ENCODE results near the gene PBRM1. TPM values are rescaled to one million over a fixed set of nuclear protein-coding genes. Genes with fewer than 3 reads are reported as not detected.

The PBRM1 gene
- polyA plus RNA-seq, 3 donors: 26.1 to 72.9 (median 38.0) TPM

- H3K27me3 Mint-ChIP-seq (ENCODE audit: low read depth in 3 of 3): peaks cover 0 to 2% (median 0%) of the 10 kb centered on the region in 3 donors
- H4K20me1 ChIP-seq (ENCODE audit: insufficient read depth, low read length): peaks cover 46% of the 10 kb centered on the region
- DNase-seq: no peak
- H3K9me3 Mint-ChIP-seq: no peaks in the 10 kb centered on the region
- intact Hi-C loops (cut with micrococcal nuclease): loop anchor here in 1 of 2 donors (10.0 kb wide), 1 partner anchor 149 kb away; the partner anchor contains the start of genes NT5DC2 and UQCC5
- TF ChIP-seq CTCF (IDR thresholded peaks at IDR 0.05): no peak
- peaks cover 58% of the 10 kb centered on the region for H3K4me1 Mint-ChIP-seq
- no peak overlapping the region for H3K4me3 Mint-ChIP-seq
- peak overlapping the region in 3 of 7 donors; percentile 94 to 98 (median 95) for H3K27ac Mint-ChIP-seq
- peaks cover 32 to 38% of the 10 kb centered on the region in 2 donors for H3K36me3 Mint-ChIP-seq
- H3K27ac ChIP-seq (ENCODE audit: low read depth in 1 of 2, low read length in 2 of 2): peak overlapping the region in 1 of 2 donors; percentile 89
- no peaks in the 10 kb centered on the region for H3K9me3 ChIP-seq (replicated peaks in 1 of 2; ENCODE audit: control insufficient read depth in 1 of 2, insufficient read depth in 1 of 2, low read length in 2 of 2)
- H2AFZ ChIP-seq (ENCODE audit: insufficient read depth, low read depth, low read length, poor library complexity, severe bottlenecking): no peak overlapping the region
- H3K79me2 ChIP-seq (ENCODE audit: insufficient read depth, low read length): peaks cover 87% of the 10 kb centered on the region
- peak overlapping the region; percentile 91 for H3K4me2 ChIP-seq (replicated peaks; ENCODE audit: extremely low read depth, low read length, poor library complexity, severe bottlenecking)
- peaks cover 52 to 66% of the 10 kb centered on the region in 2 donors for H3K4me1 ChIP-seq (ENCODE audit: control insufficient read depth in 1 of 2, insufficient read depth in 2 of 2, low read length in 2 of 2)
- no peaks in the 10 kb centered on the region for H3K27me3 ChIP-seq (ENCODE audit: control insufficient read depth in 2 of 2, insufficient read depth in 2 of 2, low read length in 2 of 2)
- H3K9ac ChIP-seq (ENCODE audit: insufficient read depth, low read length, poor library complexity, severe bottlenecking): no peak overlapping the region
- H3K4me3 ChIP-seq (replicated peaks in 1 of 3; ENCODE audit: low read depth in 2 of 3, low read length in 3 of 3): peak overlapping the region in 1 of 3 experiments; percentile 89
- WGBS (ENCODE audit: insufficient coverage): no CpG with 5 or more reads among the region's 5 CpGs
- H3K36me3 ChIP-seq (replicated peaks in 1 of 2; ENCODE audit: control insufficient read depth in 1 of 2, insufficient read depth in 2 of 2, low read length in 2 of 2): peaks cover 33 to 41% of the 10 kb centered on the region in 2 donors
These were observed 1.5 kb downstream of the PBRM1 start for GRCh38 chr3:52684184-52684583.

- no peak overlapping the region for H3K4me3 ChIP-seq (replicated peaks in 1 of 3; ENCODE audit: low read depth in 2 of 3, low read length in 3 of 3)
- H3K9ac ChIP-seq (ENCODE audit: insufficient read depth, low read length, poor library complexity, severe bottlenecking): no peak overlapping the region
- H3K4me2 ChIP-seq (replicated peaks; ENCODE audit: extremely low read depth, low read length, poor library complexity, severe bottlenecking): no peak overlapping the region
- H3K36me3 ChIP-seq (replicated peaks in 1 of 2; ENCODE audit: control insufficient read depth in 1 of 2, insufficient read depth in 2 of 2, low read length in 2 of 2): peaks cover 33 to 41% of the 10 kb centered on the region in 2 donors
- H4K20me1 ChIP-seq (ENCODE audit: insufficient read depth, low read length): peaks cover 51% of the 10 kb centered on the region
- Mint-ChIP-seq H3K4me1 (peaks cover 63% of the 10 kb centered on the region), H3K27me3 (ENCODE audit: low read depth in 3 of 3) (peaks cover 0 to 2% (median 0%) of the 10 kb centered on the region in 3 donors), H3K4me3 (peak overlapping the region in 1 of 2 donors; percentile 51), H3K36me3 (peaks cover 32 to 38% of the 10 kb centered on the region in 2 donors), H3K9me3 (no peaks in the 10 kb centered on the region), H3K27ac (peak overlapping the region; percentile 42 to 95 (median 76))
- intact Hi-C loops (cut with micrococcal nuclease): loop anchor here in 1 of 2 donors (10.0 kb wide), 1 partner anchor 149 kb away; the partner anchor contains the start of genes NT5DC2 and UQCC5
- TF ChIP-seq CTCF (IDR thresholded peaks at IDR 0.05): no peak
- peaks cover 91% of the 10 kb centered on the region for H3K79me2 ChIP-seq (ENCODE audit: insufficient read depth, low read length)
- no peak overlapping the region for H2AFZ ChIP-seq (ENCODE audit: insufficient read depth, low read depth, low read length, poor library complexity, severe bottlenecking)
- no peaks in the 10 kb centered on the region for H3K27me3 ChIP-seq (ENCODE audit: control insufficient read depth in 2 of 2, insufficient read depth in 2 of 2, low read length in 2 of 2)
- H3K27ac ChIP-seq (ENCODE audit: low read depth in 1 of 2, low read length in 2 of 2): peak overlapping the region; percentile 5 to 89
- H3K9me3 ChIP-seq (replicated peaks in 1 of 2; ENCODE audit: control insufficient read depth in 1 of 2, insufficient read depth in 1 of 2, low read length in 2 of 2): no peaks in the 10 kb centered on the region
- H3K4me1 ChIP-seq (ENCODE audit: control insufficient read depth in 1 of 2, insufficient read depth in 2 of 2, low read length in 2 of 2): peaks cover 52 to 66% of the 10 kb centered on the region in 2 donors
- 50% methylated on average over 2 of the region's 6 CpGs for WGBS (ENCODE audit: insufficient coverage)
- no peak for DNase-seq
These were observed 2.1 kb downstream of the PBRM1 start for GRCh38 chr3:52683611-52684010.
